ENCODE data around the gene UTP18. TPM values are rescaled to one million over a fixed set of nuclear protein-coding genes. Genes with fewer than 3 reads are reported as not detected.

UTP18 gene
- total and polyA plus RNA-seq, 2 of the 8 experiments (the other 6 are each of a cell fraction or from before 2014, with no cell fraction given), result 17.9 to 85.7 TPM

DNA sequence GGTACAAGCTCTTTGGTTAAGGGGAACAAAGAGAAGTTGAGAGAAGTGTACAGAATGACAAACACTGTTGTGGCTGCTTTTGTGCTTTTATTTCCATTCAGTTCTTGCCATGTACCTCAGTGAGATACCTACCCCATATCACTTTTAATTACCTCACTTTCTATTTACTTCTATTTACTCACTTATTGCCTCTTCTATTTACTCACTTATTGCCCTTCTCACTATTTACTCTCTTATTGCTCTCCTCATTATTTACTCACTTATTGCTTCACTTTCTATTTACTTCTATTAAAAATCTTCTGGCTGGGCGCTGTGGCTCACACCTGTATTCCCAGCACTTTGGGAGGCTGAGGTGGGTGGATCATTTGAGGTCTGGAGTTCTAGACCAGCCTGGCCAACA lies 42.4 kb upstream of the UTP18 start:
- DNase-seq (ENCODE audit: low read depth in 1 of 2, low spot score in 2 of 2), result no peak
- TF ChIP-seq SIN3A (conservative IDR thresholded peaks at IDR 0.05 in 1 of 2, IDR thresholded peaks at IDR 0.05 in 1 of 2; ENCODE audit: low read depth in 1 of 2, low read length in 2 of 2), result no peak
- TF ChIP-seq SP4 (IDR thresholded peaks at IDR 0.05; ENCODE audit: low read length), result no peak
- no peak for TF ChIP-seq FOSL1 (IDR thresholded peaks at IDR 0.05; ENCODE audit: insufficient read depth, low read depth, low read length)
- TF ChIP-seq CHD2 (IDR thresholded peaks at IDR 0.05; ENCODE audit: low read length), result no peak

More for the DNA sequence above, 42.4 kb upstream of the UTP18 start:
- Histone ChIP-seq H3K4me2 (ENCODE audit: insufficient read depth in 1 of 2, low read depth in 2 of 2, low read length in 2 of 2) (no peak overlapping the region), H3K9me3 (ENCODE audit: insufficient read depth in 2 of 2, low read depth in 1 of 2, low read length in 1 of 2) (no peaks in the 10 kb centered on the region), H4K91ac (replicated peaks; ENCODE audit: insufficient read length, low read length) (no peak overlapping the region), H2BK20ac (ENCODE audit: low read length) (no peak overlapping the region), H3K56ac (replicated peaks; ENCODE audit: insufficient read length, low read depth, low read length) (no peak overlapping the region), H3K4me3 (ENCODE audit: extremely low read depth in 1 of 4, insufficient read depth in 2 of 4, low read depth in 3 of 4, low read length in 4 of 4) (no peak overlapping the region), H2BK120ac (replicated peaks; ENCODE audit: low read depth, low read length) (no peak overlapping the region), H3K27ac (ENCODE audit: low read depth, low read length) (no peak overlapping the region), H2BK15ac (ENCODE audit: low read length) (no peak overlapping the region), H4K20me1 (replicated peaks in 1 of 2; ENCODE audit: control insufficient read depth in 1 of 2, insufficient read depth in 2 of 2, low read length in 2 of 2) (no peaks in the 10 kb centered on the region), H3K79me2 (ENCODE audit: control insufficient read depth in 1 of 2, insufficient read depth in 2 of 2, low read length in 2 of 2) (no peaks in the 10 kb centered on the region; a peak in 1 of 4 replicates), H3K4me1 (replicated peaks in 1 of 4; ENCODE audit: control insufficient read depth in 3 of 4, insufficient read depth in 4 of 4, low read length in 3 of 4) (no peaks in the 10 kb centered on the region), H3K14ac (ENCODE audit: insufficient read length) (no peak overlapping the region), H2BK12ac (ENCODE audit: low read depth, low read length) (no peak overlapping the region), H2AFZ (ENCODE audit: low read length) (no peak overlapping the region), H2AK5ac (ENCODE audit: low read depth, low read length) (no peak overlapping the region), H2BK5ac (ENCODE audit: low read depth, low read length) (no peak overlapping the region), H3K4ac (replicated peaks; ENCODE audit: insufficient read length, low read depth, low read length) (no peak overlapping the region), H4K5ac (ENCODE audit: insufficient read length, low read depth, low read length) (no peak overlapping the region), H3K23me2 (ENCODE audit: low read depth, low read length) (no peaks in the 10 kb centered on the region), H3K36me3 (ENCODE audit: control insufficient read depth in 2 of 4, insufficient read depth in 4 of 4, low read length in 3 of 4) (peaks cover 4 to 85% (median 50%) of the 10 kb centered on the region in 4 experiments; a peak in 7 of 8 replicates), H3K27me3 (replicated peaks in 1 of 4; ENCODE audit: control insufficient read depth in 3 of 4, extremely low read depth in 1 of 4, insufficient read depth in 3 of 4, low read length in 3 of 4) (no peaks in the 10 kb centered on the region), H3K9ac (replicated peaks in 1 of 4; ENCODE audit: extremely low read depth in 1 of 4, low read depth in 3 of 4, low read length in 3 of 4) (no peak overlapping the region), H3K79me1 (ENCODE audit: low read depth, low read length) (no peaks in the 10 kb centered on the region), H4K8ac (ENCODE audit: extremely low read depth, insufficient read depth, low read length) (no peak overlapping the region), H3K18ac (ENCODE audit: extremely low read depth, low read length) (no peak overlapping the region), H3K23ac (ENCODE audit: insufficient read length) (no peak overlapping the region)
- no peak for FAIRE-seq
- ChIA-PET CTCF (ENCODE audit: partially characterized antibody) (no interaction called here), POLR2A (ENCODE audit: partially characterized antibody) (no interaction called here)
- 94% methylated on average over 1 of the region's 1 CpG; no CpG with 5 or more reads in 1 of the 2 experiments for WGBS, 2 experiments (ENCODE audit: extremely low coverage in 1 of 2, insufficient coverage in 1 of 2, insufficient read length in 1 of 2, insufficient replicate concordance in 2 of 2, low coverage in 1 of 2, low lambda C conversion rate in 2 of 2, missing lambda C conversion rate in 1 of 2)
